HepG2 (cell line): Measurements from ENCODE around the gene PPP2R1B.

Experiments used
- ARID3A ChIP-seq: IDR thresholded peaks from 2 replicates; pipeline ENCODE4 v1.6.1; 2012; ENCODE audit warnings: low read depth, low read length, improper control_type of control experiment
- ATF4 ChIP-seq, 2 experiments: fragments of 450-650 bp in 1 of 2; sonication (generic) in 1 of 2; formaldehyde crosslinking; IDR thresholded peaks; 2 replicates each; pipeline versions ENCODE4 v1.5.0 to v1.8.0; 2020 to 2022; ENCODE audit warnings: mild to moderate bottlenecking in 1 of 2, missing genetic modification reagents in 1 of 2
- CEBPB ChIP-seq: IDR thresholded peaks from 2 replicates; pipeline ENCODE4 v1.6.1; 2011; ENCODE audit warnings: low read depth, low read length, improper control_type of control experiment, borderline replicate concordance
- NR3C1 ChIP-seq: sonication (generic); formaldehyde crosslinking; IDR thresholded peaks from 2 replicates; pipeline ENCODE4 v1.4.0; 2020; ENCODE audit warnings: missing genetic modification reagents
- POLR2A ChIP-seq, 2 experiments: IDR thresholded peaks; 2 replicates each; pipeline ENCODE4 v1.6.1; 2011; ENCODE audit warnings: low read depth in 2 of 2, low read length in 2 of 2, mild to moderate bottlenecking in 1 of 2, moderate library complexity in 1 of 2; ENCODE audit not compliant: insufficient read depth in 1 of 2
- TF ChIP-seq, protein P1 (sequence below): sonication (generic); formaldehyde crosslinking; IDR thresholded peaks from 2 replicates; pipeline ENCODE4 v1.5.1; 2020; ENCODE audit warnings: mild to moderate bottlenecking, missing genetic modification reagents
- TF ChIP-seq, protein P2 (sequence below): sonication (generic); formaldehyde crosslinking; IDR thresholded peaks from 2 replicates; pipeline ENCODE4 v1.5.0; 2020; ENCODE audit warnings: mild to moderate bottlenecking, missing genetic modification reagents, moderate library complexity

DNA sequence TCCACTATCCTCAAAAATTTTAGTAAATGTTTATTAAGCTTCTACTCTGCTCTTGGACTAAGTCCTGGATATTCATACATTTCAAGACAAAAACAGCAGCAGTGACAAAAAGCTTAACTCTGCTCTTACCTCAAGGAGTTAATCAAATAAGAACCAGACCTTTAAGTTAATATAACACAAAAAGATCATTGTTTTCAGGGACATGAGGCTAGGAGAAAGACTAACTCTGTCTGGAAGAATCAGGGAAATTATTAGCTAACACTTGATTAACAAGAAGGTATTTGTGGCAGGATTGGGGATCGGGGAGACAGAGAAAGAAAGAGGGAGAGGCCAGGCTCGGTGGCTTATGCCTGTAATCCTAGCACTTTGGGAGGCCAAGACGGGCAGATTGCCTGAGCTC lies 74.4 kb downstream of the PPP2R1B start:
- TF ChIP-seq CEBPB: no peak
- no peak for TF ChIP-seq POLR2A (IDR thresholded peaks at IDR 0.05; ENCODE audit: insufficient read depth in 1 of 2, low read depth in 2 of 2, low read length in 2 of 2)
- no peak for TF ChIP-seq ARID3A
- TF ChIP-seq, protein P1, sequence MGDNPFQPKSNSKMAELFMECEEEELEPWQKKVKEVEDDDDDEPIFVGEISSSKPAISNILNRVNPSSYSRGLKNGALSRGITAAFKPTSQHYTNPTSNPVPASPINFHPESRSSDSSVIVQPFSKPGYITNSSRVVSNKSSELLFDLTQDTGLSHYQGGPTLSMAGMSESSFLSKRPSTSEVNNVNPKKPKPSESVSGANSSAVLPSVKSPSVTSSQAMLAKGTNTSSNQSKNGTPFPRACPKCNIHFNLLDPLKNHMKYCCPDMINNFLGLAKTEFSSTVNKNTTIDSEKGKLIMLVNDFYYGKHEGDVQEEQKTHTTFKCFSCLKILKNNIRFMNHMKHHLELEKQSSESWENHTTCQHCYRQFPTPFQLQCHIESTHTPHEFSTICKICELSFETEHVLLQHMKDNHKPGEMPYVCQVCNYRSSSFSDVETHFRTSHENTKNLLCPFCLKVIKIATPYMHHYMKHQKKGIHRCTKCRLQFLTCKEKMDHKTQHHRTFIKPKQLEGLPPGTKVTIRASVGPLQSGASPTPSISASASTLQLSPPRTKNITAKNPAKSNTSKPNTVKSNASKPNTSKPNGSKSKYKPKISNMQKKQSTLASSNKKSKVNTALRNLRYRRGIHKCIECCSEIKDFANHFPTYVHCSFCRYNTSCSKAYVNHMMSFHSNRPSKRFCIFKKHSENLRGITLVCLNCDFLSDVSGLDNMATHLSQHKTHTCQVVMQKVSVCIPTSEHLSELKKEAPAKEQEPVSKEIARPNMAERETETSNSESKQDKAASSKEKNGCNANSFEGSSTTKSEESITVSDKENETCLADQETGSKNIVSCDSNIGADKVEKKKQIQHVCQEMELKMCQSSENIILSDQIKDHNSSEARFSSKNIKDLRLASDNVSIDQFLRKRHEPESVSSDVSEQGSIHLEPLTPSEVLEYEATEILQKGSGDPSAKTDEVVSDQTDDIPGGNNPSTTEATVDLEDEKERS (CRISPR knock-in tag): no peak
- TF ChIP-seq, protein P2, sequence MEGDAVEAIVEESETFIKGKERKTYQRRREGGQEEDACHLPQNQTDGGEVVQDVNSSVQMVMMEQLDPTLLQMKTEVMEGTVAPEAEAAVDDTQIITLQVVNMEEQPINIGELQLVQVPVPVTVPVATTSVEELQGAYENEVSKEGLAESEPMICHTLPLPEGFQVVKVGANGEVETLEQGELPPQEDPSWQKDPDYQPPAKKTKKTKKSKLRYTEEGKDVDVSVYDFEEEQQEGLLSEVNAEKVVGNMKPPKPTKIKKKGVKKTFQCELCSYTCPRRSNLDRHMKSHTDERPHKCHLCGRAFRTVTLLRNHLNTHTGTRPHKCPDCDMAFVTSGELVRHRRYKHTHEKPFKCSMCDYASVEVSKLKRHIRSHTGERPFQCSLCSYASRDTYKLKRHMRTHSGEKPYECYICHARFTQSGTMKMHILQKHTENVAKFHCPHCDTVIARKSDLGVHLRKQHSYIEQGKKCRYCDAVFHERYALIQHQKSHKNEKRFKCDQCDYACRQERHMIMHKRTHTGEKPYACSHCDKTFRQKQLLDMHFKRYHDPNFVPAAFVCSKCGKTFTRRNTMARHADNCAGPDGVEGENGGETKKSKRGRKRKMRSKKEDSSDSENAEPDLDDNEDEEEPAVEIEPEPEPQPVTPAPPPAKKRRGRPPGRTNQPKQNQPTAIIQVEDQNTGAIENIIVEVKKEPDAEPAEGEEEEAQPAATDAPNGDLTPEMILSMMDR (CRISPR knock-in tag): no peak
- no peak for TF ChIP-seq ATF4 (CRISPR knock-in tag; IDR thresholded peaks at IDR 0.05)
- no peak for TF ChIP-seq NR3C1
